A549 (cell line): ENCODE data around the gene CHRNA10. TPM values are rescaled to one million over a fixed set of nuclear protein-coding genes. Genes with fewer than 3 reads are reported as not detected.

ENCODE experiments used
- ATAC-seq, 2 experiments: fragments of 200-7000 bp in 1 of 2; fragments of >200 bp in 1 of 2; cut with Nextera tagmentation in 1 of 2; cut with Tn5 transposase in 1 of 2; 3 replicates each; pipeline versions ENCODE4 v1.8.0 to v1.9.1; 2018 to 2020; ENCODE audit warnings: mild to moderate bottlenecking in 1 of 2, moderate library complexity in 1 of 2
- CTCF ChIA-PET: fragments of 300-600 bp; sonication (Branson Sonifier 250); formaldehyde crosslinking; extraction: SDS; loops from one replicate; lab custom pipeline; 2021; ENCODE audit warnings: antibody characterized with exemption, inconsistent platforms; lab: Yijun Ruan, JAX
- POLR2A ChIA-PET: fragments of 350-600 bp; formaldehyde crosslinking; extraction: SDS; loops from one replicate; lab custom pipeline; 2021; ENCODE audit warnings: antibody characterized with exemption, inconsistent platforms; lab: Yijun Ruan, JAX
- DNase-seq, 2 experiments: peaks; one replicate each; pipeline versions ENCODE4 v3.0.0 to v3.0.0-alpha.2; 2011 to 2016; ENCODE audit warnings: low read depth in 1 of 2, low spot score in 1 of 2
- FAIRE-seq: peaks from 2 replicates; lab custom pipeline; 2011; peaks lifted over from hg19 to GRCh38; lab: Jason Lieb, UNC
- H3K27ac ChIP-seq, 2 experiments: fragments of >200 bp; sonication (Bioruptor Twin); formaldehyde crosslinking; 3 replicates each; pipeline ENCODE4 v1.5.1; 2016 to 2017
- H3K4me1 ChIP-seq: fragments of >200 bp; sonication (Bioruptor Twin); formaldehyde crosslinking; 3 replicates; pipeline ENCODE4 v1.6.1; 2016
- H3K4me2 ChIP-seq: fragments of >200 bp; sonication (Bioruptor Twin); formaldehyde crosslinking; 3 replicates; pipeline ENCODE4 v1.6.1; 2016
- H3K4me3 ChIP-seq: fragments of >200 bp; sonication (Bioruptor Twin); formaldehyde crosslinking; 3 replicates; pipeline ENCODE4 v1.5.1; 2016
- H3K9me3 ChIP-seq: fragments of >200 bp; sonication (Bioruptor Twin); formaldehyde crosslinking; 3 replicates; pipeline ENCODE4 v1.6.1; 2016
- BHLHE40 ChIP-seq: IDR thresholded peaks from 2 replicates; pipeline ENCODE4 v1.6.1; 2012; ENCODE audit warnings: low read depth, low read length, inconsistent platforms
- CBX2 ChIP-seq: fragments of 200-600 bp; sonication (generic); IDR thresholded peaks from 2 replicates; pipeline ENCODE4 v1.6.1; 2016; ENCODE audit warnings: low read depth, mild to moderate bottlenecking, borderline replicate concordance
- CBX8 ChIP-seq: fragments of 200-600 bp; sonication (generic); IDR thresholded peaks from 2 replicates; pipeline ENCODE4 v1.6.1; 2016
- CEBPB ChIP-seq, 2 experiments: fragments of >200 bp in 1 of 2; sonication (Bioruptor Twin) in 1 of 2; formaldehyde crosslinking in 1 of 2; IDR thresholded peaks; 2 replicates each; pipeline ENCODE4 v1.6.1; 2012 to 2016
- CHD2 ChIP-seq: fragments of 150-350 bp; IDR thresholded peaks from 2 replicates; pipeline ENCODE4 v1.6.1; 2014; ENCODE audit warnings: low read length; ENCODE audit not compliant: partially characterized antibody
- EHF ChIP-seq: fragments of 250-450 bp; sonication (Bioruptor Pico); IDR thresholded peaks from 2 replicates; pipeline ENCODE4 v1.5.0; 2020; ENCODE audit warnings: mild to moderate bottlenecking
- FOSB ChIP-seq: fragments of 250-450 bp; sonication (Bioruptor Pico); IDR thresholded peaks from 2 replicates; pipeline ENCODE4 v1.5.0; 2020; ENCODE audit warnings: mild to moderate bottlenecking, moderate library complexity
- FOXS1 ChIP-seq: fragments of 250-450 bp; sonication (Bioruptor Pico); IDR thresholded peaks from 2 replicates; pipeline ENCODE4 v1.5.0; 2020; ENCODE audit warnings: mild to moderate bottlenecking, moderate library complexity
- HDAC2 ChIP-seq: fragments of 200-600 bp; sonication (generic); IDR thresholded peaks from 2 replicates; pipeline ENCODE4 v1.6.1; 2016
- HEYL ChIP-seq: fragments of 250-450 bp; sonication (Bioruptor Pico); IDR thresholded peaks from 2 replicates; pipeline ENCODE4 v1.8.0; 2021; ENCODE audit warnings: mild to moderate bottlenecking, moderate library complexity
- HOXA7 ChIP-seq: fragments of 250-450 bp; sonication (Bioruptor Pico); IDR thresholded peaks from 2 replicates; pipeline ENCODE4 v1.5.0; 2020; ENCODE audit warnings: mild to moderate bottlenecking, moderate library complexity
- JUNB ChIP-seq: fragments of >200 bp; sonication (Bioruptor Twin); formaldehyde crosslinking; IDR thresholded peaks from 2 replicates; pipeline ENCODE4 v1.6.1; 2016
- KDM5A ChIP-seq: fragments of 200-600 bp; sonication (generic); IDR thresholded peaks from 2 replicates; pipeline ENCODE4 v1.6.1; 2016; ENCODE audit warnings: antibody characterized with exemption, mild to moderate bottlenecking
- MAFK ChIP-seq: fragments of 450-650 bp; IDR thresholded peaks from 2 replicates; pipeline ENCODE4 v1.6.1; 2014; ENCODE audit not compliant: partially characterized antibody
- MYC ChIP-seq: IDR thresholded peaks from 2 replicates; pipeline ENCODE4 v1.6.1; 2012; ENCODE audit warnings: mild to moderate bottlenecking, inconsistent platforms, low read length, improper control_type of control experiment, borderline replicate concordance
- NPAS2 ChIP-seq: fragments of 250-450 bp; sonication (Bioruptor Pico); IDR thresholded peaks from 2 replicates; pipeline ENCODE4 v1.8.0; 2022; ENCODE audit warnings: mild to moderate bottlenecking, moderate library complexity, borderline replicate concordance
- PHF8 ChIP-seq: fragments of 200-600 bp; sonication (generic); IDR thresholded peaks from 2 replicates; pipeline ENCODE4 v1.6.1; 2016; ENCODE audit warnings: low read depth, mild to moderate bottlenecking, antibody characterized with exemption, moderate library complexity, borderline replicate concordance
- POLR2AphosphoS2 ChIP-seq: conservative IDR thresholded peaks from 2 replicates; pipeline ENCODE4 v1.6.1; 2012; ENCODE audit warnings: low read length, improper control_type of control experiment, inconsistent platforms
- RAD21 ChIP-seq, 2 experiments: fragments of >200 bp in 1 of 2; sonication (Bioruptor Twin) in 1 of 2; formaldehyde crosslinking in 1 of 2; IDR thresholded peaks in 1 of 2; conservative IDR thresholded peaks in 1 of 2; 2 replicates in 1 of 2; 3 replicates in 1 of 2; pipeline ENCODE4 v1.6.1; 2012 to 2018; ENCODE audit warnings: inconsistent platforms in 1 of 2
- RARB ChIP-seq: fragments of 250-450 bp; sonication (Bioruptor Pico); IDR thresholded peaks from 2 replicates; pipeline ENCODE4 v1.8.0; 2021; ENCODE audit warnings: mild to moderate bottlenecking, moderate library complexity
- RCOR1 ChIP-seq: fragments of 150-350 bp; IDR thresholded peaks from 2 replicates; pipeline ENCODE4 v1.6.1; 2014; ENCODE audit warnings: antibody characterized with exemption, low read length, low read depth
- SMC3 ChIP-seq: fragments of >200 bp; sonication (Bioruptor Twin); formaldehyde crosslinking; IDR thresholded peaks from 3 replicates; pipeline ENCODE4 v1.6.1; 2018; ENCODE audit warnings: inconsistent platforms
- ZC3H11A ChIP-seq: fragments of 450-650 bp; IDR thresholded peaks from 2 replicates; pipeline ENCODE4 v1.6.1; 2014; ENCODE audit warnings: antibody characterized with exemption, mild to moderate bottlenecking
- ZNF302 ChIP-seq: fragments of 250-450 bp; sonication (Bioruptor Pico); IDR thresholded peaks from 2 replicates; pipeline ENCODE4 v1.9.0; 2021; ENCODE audit warnings: inconsistent platforms, mild to moderate bottlenecking, moderate library complexity
- WGBS: methylation state at CpG from one replicate; pipeline ENCODE4 v1.1.6; 2017; ENCODE audit errors: missing lambda C conversion rate; 5-methylcytosine and 5-hydroxymethylcytosine counted together
- polyA plus RNA-seq, 4 experiments: library from polyadenylated mRNA; depleted of rRNA in 3 of 4; stranded (reverse); fragments of >200 nt; fragmentation: RNase III in 1 of 4; extraction: RNeasy Plus Mini Kit Qiagen cat#74134 plus additional on column Dnase treatment in 1 of 4; gene quantifications; 2 replicates in 3 of 4; 3 replicates in 1 of 4; pipeline ENCODE4 v1.2.3, GENCODE V29; 2011 to 2017
- TF ChIP-seq, protein P1 (sequence below): fragments of 250-450 bp; sonication (Bioruptor Pico); IDR thresholded peaks from 2 replicates; pipeline ENCODE4 v1.5.0; 2021; ENCODE audit warnings: mild to moderate bottlenecking, moderate library complexity, borderline replicate concordance
- TF ChIP-seq, protein P2 (sequence below): IDR thresholded peaks from 2 replicates; pipeline ENCODE4 v1.6.1; 2012; ENCODE audit warnings: low read depth, borderline replicate concordance
- TF ChIP-seq, protein P3 (sequence below): fragments of 200-600 bp; sonication (generic); IDR thresholded peaks from 2 replicates; pipeline ENCODE4 v1.6.1; 2016; ENCODE audit warnings: antibody characterized with exemption, mild to moderate bottlenecking, moderate library complexity
- TF ChIP-seq, protein P4 (sequence below): fragments of 250-450 bp; sonication (Bioruptor Pico); IDR thresholded peaks from 2 replicates; pipeline ENCODE4 v1.5.0; 2020; ENCODE audit warnings: low read depth, mild to moderate bottlenecking, moderate library complexity

CHRNA10 gene
- polyA plus RNA-seq, 2 of the 4 experiments (the other 2 are of a cell fraction), result 0.44 to 0.85 TPM

DNA sequence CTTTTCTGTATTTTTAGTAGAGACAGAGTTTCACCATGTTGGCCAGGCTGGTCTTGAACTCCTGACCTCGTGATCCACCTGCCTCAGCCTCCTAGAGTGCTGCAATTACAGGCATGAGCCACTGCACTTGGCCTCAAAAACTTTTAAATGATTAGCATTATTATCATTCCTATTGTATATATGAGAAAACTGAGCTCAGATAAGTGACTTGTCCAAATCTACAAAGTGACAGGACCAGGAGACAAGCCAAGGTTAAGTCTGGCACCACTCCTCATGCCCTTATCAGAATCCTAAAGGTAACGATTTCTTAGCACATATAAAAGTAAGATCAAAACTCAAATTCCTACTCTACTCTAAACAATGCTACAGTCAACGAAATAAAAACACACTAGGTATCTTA, 32.2 kb upstream of the CHRNA10 start (continued):
- TF ChIP-seq FOSB (CRISPR knock-in tag) (no peak), CBX8 (no peak), CBX2 (no peak), EHF (CRISPR knock-in tag) (no peak), RAD21 (conservative IDR thresholded peaks at IDR 0.05 in 1 of 2, IDR thresholded peaks at IDR 0.05 in 1 of 2) (no peak), BHLHE40 (no peak), MAFK (no peak)

DNA sequence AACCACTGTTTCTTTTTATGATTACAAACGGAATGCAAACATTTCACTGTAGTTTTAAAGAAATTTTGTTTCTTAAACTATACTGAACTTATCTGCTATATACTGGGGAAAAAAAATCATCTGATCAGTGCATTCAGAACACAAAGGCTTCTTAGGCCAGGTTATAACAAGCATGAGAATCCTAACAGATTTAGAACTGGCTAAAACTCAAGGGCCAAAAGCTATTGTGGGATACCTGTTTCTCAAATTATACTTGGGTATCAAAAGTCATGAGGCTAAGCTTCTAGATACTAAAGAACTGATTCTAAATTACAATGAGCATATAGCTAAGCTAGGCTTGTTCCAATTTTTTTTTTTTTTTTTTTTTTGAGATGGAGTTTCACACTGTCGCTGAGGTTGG, 29.7 kb upstream of the CHRNA10 start:
- H3K4me1 ChIP-seq, result no peaks in the 10 kb centered on the region
- FAIRE-seq (no peak), DNase-seq (no peak), ATAC-seq (no peak)
- no peak overlapping the region for H3K4me2 ChIP-seq
- no peak overlapping the region for H3K4me3 ChIP-seq
- TF ChIP-seq NPAS2 (no peak), JUNB (no peak), ZC3H11A (no peak)
- 74% methylated on average over 2 of the region's 2 CpGs for WGBS
- CTCF ChIA-PET, result interaction anchor here (1.2 kb wide), 1 partner anchor 10 kb away, joined by 3 read pairs; no protein-coding TSS in a partner anchor
- H3K9me3 ChIP-seq, result no peaks in the 10 kb centered on the region
- POLR2A ChIA-PET, result interaction anchor here (0.6 kb wide), 1 partner anchor 13 kb away, joined by 3 read pairs; no protein-coding TSS in a partner anchor
- no peak overlapping the region for H3K27ac ChIP-seq

DNA sequence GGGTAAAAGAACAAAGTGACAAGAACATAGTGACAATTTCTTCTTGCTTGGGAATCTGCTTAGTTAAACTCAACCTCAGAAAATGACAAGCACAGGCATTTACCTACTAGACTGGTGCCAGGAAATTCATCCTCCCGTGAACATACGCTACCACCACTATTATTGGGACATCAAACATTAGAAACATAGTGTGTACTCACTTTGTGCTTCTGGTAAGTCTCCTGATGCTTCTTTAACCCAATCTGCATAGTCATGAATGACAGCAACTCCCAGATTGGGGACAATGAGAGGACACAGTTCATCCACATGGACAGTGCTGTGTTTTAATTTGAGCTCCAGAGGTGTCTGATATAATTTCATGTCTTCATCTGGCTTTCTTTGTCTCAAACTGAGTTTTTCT, 29.2 kb upstream of the CHRNA10 start:
- Histone ChIP-seq H3K4me3 (no peak overlapping the region), H3K4me2 (no peak overlapping the region), H3K27ac (no peak overlapping the region), H3K4me1 (no peaks in the 10 kb centered on the region), H3K9me3 (no peaks in the 10 kb centered on the region)
- FAIRE-seq (no peak), ATAC-seq (no peak), DNase-seq (no peak)
- TF ChIP-seq FOSB (CRISPR knock-in tag), result no peak
- no peak for TF ChIP-seq ZNF302 (CRISPR knock-in tag)
- no peak for TF ChIP-seq POLR2AphosphoS2
- no peak for TF ChIP-seq HOXA7 (CRISPR knock-in tag)
- no peak for TF ChIP-seq KDM5A
- ChIA-PET POLR2A (interaction anchor here (0.6 kb wide), 1 partner anchor 14 kb away, joined by 3 read pairs; no protein-coding TSS in a partner anchor), CTCF (no interaction called here)
- 89% methylated on average over 2 of the region's 2 CpGs for WGBS

DNA sequence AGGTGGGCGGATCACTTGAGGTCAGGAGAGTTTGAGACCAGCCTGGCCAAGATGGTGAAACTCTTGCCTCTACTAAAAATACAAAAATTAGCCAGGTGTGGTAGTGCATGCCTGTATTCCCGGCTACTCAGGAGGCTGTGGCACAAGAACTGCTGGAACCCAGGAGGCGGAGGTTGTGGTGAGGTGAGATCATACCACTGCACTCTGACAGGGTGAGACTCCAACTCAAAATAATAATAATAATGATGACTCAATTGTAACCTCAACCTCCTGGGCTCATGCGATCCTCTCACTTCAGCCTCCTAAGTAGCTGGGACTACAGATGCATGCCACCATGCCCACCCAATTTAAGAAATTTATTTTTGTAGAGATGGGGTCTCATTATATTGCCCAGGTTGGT, 15.6 kb upstream of the CHRNA10 start:
- DNase-seq, result no peak
- H3K4me3 ChIP-seq, result no peak overlapping the region
- H3K9me3 ChIP-seq, result no peaks in the 10 kb centered on the region
- CTCF ChIA-PET, result no interaction called here
- ATAC-seq, result no peak
- no peaks in the 10 kb centered on the region for H3K4me1 ChIP-seq
- H3K4me2 ChIP-seq, result no peak overlapping the region
- no peak for FAIRE-seq
- no peak overlapping the region for H3K27ac ChIP-seq
- POLR2A ChIA-PET, result no interaction called here
- 81% methylated on average over 4 of the region's 4 CpGs for WGBS
- TF ChIP-seq, protein P1, sequence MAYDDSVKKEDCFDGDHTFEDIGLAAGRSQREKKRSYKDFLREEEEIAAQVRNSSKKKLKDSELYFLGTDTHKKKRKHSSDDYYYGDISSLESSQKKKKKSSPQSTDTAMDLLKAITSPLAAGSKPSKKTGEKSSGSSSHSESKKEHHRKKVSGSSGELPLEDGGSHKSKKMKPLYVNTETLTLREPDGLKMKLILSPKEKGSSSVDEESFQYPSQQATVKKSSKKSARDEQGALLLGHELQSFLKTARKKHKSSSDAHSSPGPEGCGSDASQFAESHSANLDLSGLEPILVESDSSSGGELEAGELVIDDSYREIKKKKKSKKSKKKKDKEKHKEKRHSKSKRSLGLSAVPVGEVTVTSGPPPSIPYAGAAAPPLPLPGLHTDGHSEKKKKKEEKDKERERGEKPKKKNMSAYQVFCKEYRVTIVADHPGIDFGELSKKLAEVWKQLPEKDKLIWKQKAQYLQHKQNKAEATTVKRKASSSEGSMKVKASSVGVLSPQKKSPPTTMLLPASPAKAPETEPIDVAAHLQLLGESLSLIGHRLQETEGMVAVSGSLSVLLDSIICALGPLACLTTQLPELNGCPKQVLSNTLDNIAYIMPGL (CRISPR knock-in tag), result no peak
- no peak for TF ChIP-seq HEYL (CRISPR knock-in tag)
- TF ChIP-seq, protein P2, sequence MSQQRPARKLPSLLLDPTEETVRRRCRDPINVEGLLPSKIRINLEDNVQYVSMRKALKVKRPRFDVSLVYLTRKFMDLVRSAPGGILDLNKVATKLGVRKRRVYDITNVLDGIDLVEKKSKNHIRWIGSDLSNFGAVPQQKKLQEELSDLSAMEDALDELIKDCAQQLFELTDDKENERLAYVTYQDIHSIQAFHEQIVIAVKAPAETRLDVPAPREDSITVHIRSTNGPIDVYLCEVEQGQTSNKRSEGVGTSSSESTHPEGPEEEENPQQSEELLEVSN, result no peak
- TF ChIP-seq PHF8, result no peak
- no peak for TF ChIP-seq ZNF302 (CRISPR knock-in tag)
- TF ChIP-seq HDAC2, result no peak
- TF ChIP-seq CHD2, result no peak
- TF ChIP-seq, protein P3, sequence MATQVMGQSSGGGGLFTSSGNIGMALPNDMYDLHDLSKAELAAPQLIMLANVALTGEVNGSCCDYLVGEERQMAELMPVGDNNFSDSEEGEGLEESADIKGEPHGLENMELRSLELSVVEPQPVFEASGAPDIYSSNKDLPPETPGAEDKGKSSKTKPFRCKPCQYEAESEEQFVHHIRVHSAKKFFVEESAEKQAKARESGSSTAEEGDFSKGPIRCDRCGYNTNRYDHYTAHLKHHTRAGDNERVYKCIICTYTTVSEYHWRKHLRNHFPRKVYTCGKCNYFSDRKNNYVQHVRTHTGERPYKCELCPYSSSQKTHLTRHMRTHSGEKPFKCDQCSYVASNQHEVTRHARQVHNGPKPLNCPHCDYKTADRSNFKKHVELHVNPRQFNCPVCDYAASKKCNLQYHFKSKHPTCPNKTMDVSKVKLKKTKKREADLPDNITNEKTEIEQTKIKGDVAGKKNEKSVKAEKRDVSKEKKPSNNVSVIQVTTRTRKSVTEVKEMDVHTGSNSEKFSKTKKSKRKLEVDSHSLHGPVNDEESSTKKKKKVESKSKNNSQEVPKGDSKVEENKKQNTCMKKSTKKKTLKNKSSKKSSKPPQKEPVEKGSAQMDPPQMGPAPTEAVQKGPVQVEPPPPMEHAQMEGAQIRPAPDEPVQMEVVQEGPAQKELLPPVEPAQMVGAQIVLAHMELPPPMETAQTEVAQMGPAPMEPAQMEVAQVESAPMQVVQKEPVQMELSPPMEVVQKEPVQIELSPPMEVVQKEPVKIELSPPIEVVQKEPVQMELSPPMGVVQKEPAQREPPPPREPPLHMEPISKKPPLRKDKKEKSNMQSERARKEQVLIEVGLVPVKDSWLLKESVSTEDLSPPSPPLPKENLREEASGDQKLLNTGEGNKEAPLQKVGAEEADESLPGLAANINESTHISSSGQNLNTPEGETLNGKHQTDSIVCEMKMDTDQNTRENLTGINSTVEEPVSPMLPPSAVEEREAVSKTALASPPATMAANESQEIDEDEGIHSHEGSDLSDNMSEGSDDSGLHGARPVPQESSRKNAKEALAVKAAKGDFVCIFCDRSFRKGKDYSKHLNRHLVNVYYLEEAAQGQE, result no peak
- no peak for TF ChIP-seq CEBPB (IDR thresholded peaks at IDR 0.05)
- TF ChIP-seq RARB (CRISPR knock-in tag), result no peak
- no peak for TF ChIP-seq CBX8
- TF ChIP-seq, protein P4, sequence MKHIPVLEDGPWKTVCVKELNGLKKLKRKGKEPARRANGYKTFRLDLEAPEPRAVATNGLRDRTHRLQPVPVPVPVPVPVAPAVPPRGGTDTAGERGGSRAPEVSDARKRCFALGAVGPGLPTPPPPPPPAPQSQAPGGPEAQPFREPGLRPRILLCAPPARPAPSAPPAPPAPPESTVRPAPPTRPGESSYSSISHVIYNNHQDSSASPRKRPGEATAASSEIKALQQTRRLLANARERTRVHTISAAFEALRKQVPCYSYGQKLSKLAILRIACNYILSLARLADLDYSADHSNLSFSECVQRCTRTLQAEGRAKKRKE (CRISPR knock-in tag), result no peak
- TF ChIP-seq FOXS1 (CRISPR knock-in tag), result no peak
- TF ChIP-seq RCOR1, result no peak
- no peak for TF ChIP-seq SMC3
- no peak for TF ChIP-seq MYC
- TF ChIP-seq EHF (CRISPR knock-in tag), result no peak
